WTC11 (cell line): Measurements from ENCODE around the gene WDSUB1.

Experiments used
- CREB1 ChIP-seq: sonication (generic); formaldehyde crosslinking; IDR thresholded peaks from 2 replicates; pipeline ENCODE4 v1.8.0; 2023; ENCODE audit warnings: mild to moderate bottlenecking, missing genetic modification reagents
- EMX1 ChIP-seq: fragments of 250-450 bp; sonication (Bioruptor Pico); IDR thresholded peaks from 2 replicates; pipeline ENCODE4 v1.8.0; 2021; ENCODE audit warnings: mild to moderate bottlenecking
- GABPB1 ChIP-seq: sonication (generic); formaldehyde crosslinking; IDR thresholded peaks from 2 replicates; pipeline ENCODE4 v1.8.1; 2023; ENCODE audit warnings: mild to moderate bottlenecking, missing genetic modification reagents
- JUN ChIP-seq: sonication (generic); formaldehyde crosslinking; IDR thresholded peaks from 2 replicates; pipeline ENCODE4 v1.8.0; 2023; ENCODE audit warnings: mild to moderate bottlenecking, missing genetic modification reagents
- NFYB ChIP-seq: sonication (generic); formaldehyde crosslinking; conservative IDR thresholded peaks from 2 replicates; pipeline ENCODE4 v1.8.0; 2022; ENCODE audit warnings: low read depth, missing genetic modification reagents
- NR1H2 ChIP-seq: sonication (generic); formaldehyde crosslinking; IDR thresholded peaks from 2 replicates; pipeline ENCODE4 v1.9.0; 2021; ENCODE audit warnings: mild to moderate bottlenecking, moderate library complexity, missing genetic modification reagents
- NR2C2 ChIP-seq: sonication (generic); formaldehyde crosslinking; IDR thresholded peaks from 2 replicates; pipeline ENCODE4 v1.8.0; 2022; ENCODE audit warnings: mild to moderate bottlenecking, missing genetic modification reagents
- TF ChIP-seq, protein P1 (sequence below): fragments of 200-600 bp; IDR thresholded peaks from 2 replicates; pipeline ENCODE4 v1.8.0; 2022; ENCODE audit warnings: antibody characterized with exemption
- TF ChIP-seq, protein P2 (sequence below): sonication (generic); formaldehyde crosslinking; IDR thresholded peaks from 2 replicates; pipeline ENCODE4 v1.8.0; 2022; ENCODE audit warnings: mild to moderate bottlenecking, missing genetic modification reagents
- TF ChIP-seq, protein P3 (sequence below): sonication (generic); formaldehyde crosslinking; IDR thresholded peaks from 2 replicates; pipeline ENCODE4 v1.8.0; 2023; ENCODE audit warnings: missing genetic modification reagents
- TF ChIP-seq, protein P4 (sequence below): sonication (generic); formaldehyde crosslinking; IDR thresholded peaks from 2 replicates; pipeline ENCODE4 v1.8.1; 2022; ENCODE audit warnings: mild to moderate bottlenecking, moderate library complexity, missing genetic modification reagents

DNA sequence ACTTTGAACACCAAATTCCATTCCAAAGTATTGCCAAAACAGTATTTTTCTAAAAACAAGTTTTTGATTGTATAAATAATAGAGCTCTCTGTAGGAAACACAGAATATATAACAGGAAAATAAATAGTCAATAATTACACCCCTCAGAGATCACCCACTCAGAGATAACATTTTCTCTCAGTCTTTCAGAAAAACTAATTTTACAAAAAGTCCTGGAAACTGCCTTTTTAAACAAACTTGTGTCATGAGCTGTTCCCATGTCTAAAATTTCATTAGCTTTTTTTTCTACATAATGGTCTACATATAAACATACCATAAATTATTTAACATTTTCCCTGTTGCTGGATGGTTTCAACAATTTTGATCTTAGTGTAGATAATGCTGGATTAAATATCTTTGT is 1.2 kb upstream of the WDSUB1 start:
- TF ChIP-seq, protein P1, sequence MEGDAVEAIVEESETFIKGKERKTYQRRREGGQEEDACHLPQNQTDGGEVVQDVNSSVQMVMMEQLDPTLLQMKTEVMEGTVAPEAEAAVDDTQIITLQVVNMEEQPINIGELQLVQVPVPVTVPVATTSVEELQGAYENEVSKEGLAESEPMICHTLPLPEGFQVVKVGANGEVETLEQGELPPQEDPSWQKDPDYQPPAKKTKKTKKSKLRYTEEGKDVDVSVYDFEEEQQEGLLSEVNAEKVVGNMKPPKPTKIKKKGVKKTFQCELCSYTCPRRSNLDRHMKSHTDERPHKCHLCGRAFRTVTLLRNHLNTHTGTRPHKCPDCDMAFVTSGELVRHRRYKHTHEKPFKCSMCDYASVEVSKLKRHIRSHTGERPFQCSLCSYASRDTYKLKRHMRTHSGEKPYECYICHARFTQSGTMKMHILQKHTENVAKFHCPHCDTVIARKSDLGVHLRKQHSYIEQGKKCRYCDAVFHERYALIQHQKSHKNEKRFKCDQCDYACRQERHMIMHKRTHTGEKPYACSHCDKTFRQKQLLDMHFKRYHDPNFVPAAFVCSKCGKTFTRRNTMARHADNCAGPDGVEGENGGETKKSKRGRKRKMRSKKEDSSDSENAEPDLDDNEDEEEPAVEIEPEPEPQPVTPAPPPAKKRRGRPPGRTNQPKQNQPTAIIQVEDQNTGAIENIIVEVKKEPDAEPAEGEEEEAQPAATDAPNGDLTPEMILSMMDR: no peak
- no peak for TF ChIP-seq JUN (CRISPR knock-in tag)
- no peak for TF ChIP-seq GABPB1 (CRISPR knock-in tag)
- TF ChIP-seq NR2C2: no peak
- TF ChIP-seq, protein P2, sequence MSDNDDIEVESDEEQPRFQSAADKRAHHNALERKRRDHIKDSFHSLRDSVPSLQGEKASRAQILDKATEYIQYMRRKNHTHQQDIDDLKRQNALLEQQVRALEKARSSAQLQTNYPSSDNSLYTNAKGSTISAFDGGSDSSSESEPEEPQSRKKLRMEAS (CRISPR knock-in tag): no peak
- TF ChIP-seq NR1H2 (CRISPR knock-in tag): no peak
- TF ChIP-seq, protein P3, sequence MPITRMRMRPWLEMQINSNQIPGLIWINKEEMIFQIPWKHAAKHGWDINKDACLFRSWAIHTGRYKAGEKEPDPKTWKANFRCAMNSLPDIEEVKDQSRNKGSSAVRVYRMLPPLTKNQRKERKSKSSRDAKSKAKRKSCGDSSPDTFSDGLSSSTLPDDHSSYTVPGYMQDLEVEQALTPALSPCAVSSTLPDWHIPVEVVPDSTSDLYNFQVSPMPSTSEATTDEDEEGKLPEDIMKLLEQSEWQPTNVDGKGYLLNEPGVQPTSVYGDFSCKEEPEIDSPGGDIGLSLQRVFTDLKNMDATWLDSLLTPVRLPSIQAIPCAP (CRISPR knock-in tag): no peak
- no peak for TF ChIP-seq CREB1 (CRISPR knock-in tag)
- TF ChIP-seq, protein P4, sequence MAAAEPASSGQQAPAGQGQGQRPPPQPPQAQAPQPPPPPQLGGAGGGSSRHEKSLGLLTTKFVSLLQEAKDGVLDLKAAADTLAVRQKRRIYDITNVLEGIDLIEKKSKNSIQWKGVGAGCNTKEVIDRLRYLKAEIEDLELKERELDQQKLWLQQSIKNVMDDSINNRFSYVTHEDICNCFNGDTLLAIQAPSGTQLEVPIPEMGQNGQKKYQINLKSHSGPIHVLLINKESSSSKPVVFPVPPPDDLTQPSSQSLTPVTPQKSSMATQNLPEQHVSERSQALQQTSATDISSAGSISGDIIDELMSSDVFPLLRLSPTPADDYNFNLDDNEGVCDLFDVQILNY (CRISPR knock-in tag): no peak
- no peak for TF ChIP-seq EMX1 (CRISPR knock-in tag)
- no peak for TF ChIP-seq NFYB (CRISPR knock-in tag)
